GM12891 (cell line): ENCODE results near the gene IDH3B.

Experiments used
- POLR2A ChIP-seq: IDR thresholded peaks from 2 replicates; pipeline ENCODE4 v1.6.1; 2011; ENCODE audit warnings: low read depth, low read length, control low read depth
- POLR2AphosphoS5 ChIP-seq: IDR thresholded peaks from 2 replicates; pipeline ENCODE4 v1.6.1; 2011; ENCODE audit warnings: low read depth, low read length, control low read depth
- SPI1 ChIP-seq: IDR thresholded peaks from 2 replicates; pipeline ENCODE4 v1.6.1; 2011; ENCODE audit warnings: low read depth, low read length, control low read depth
- TAF1 ChIP-seq: IDR thresholded peaks from 2 replicates; pipeline ENCODE4 v1.6.1; 2011; ENCODE audit warnings: low read depth, low read length, control low read depth

DNA sequence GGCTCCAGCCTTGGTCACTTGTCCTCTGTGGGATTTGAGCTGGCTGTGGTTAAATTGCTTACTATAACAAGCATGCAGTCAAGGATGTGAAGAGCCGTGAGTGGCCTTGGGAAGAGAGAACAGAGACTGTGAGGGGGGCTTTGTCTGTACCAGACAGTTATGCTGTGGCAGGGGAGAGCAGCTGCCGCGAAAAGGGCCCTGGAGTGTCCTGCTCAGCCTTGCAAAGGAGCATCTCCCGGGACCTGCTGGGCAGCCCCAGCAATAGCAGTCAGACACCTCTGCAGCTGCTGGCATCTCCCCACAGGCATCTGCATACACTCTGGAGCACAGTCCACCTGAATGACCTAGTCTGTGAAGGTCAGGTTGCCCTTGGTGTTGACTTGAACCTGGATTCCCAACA, 34.9 kb upstream of the IDH3B start:
- TF ChIP-seq POLR2AphosphoS5 = no peak
- no peak for TF ChIP-seq TAF1
- TF ChIP-seq POLR2A = no peak
- TF ChIP-seq SPI1 = no peak
